H9 (cell line): Measurements from ENCODE around the gene RGL1. TPM values are rescaled to one million over a fixed set of nuclear protein-coding genes. Genes with fewer than 3 reads are reported as not detected.

Experiments
- DNase-seq: peaks from one replicate; pipeline ENCODE4 v3.0.0-alpha.2; 2017
- H2AFZ ChIP-seq: one replicate; pipeline ENCODE4 v1.6.1; 2013; ENCODE audit warnings: mild to moderate bottlenecking, low read length, control low read depth, moderate library complexity
- H2AK5ac ChIP-seq: 2 replicates; pipeline ENCODE4 v1.6.1; 2013; ENCODE audit warnings: low read length, control low read depth, mixed read lengths; ENCODE audit not compliant: insufficient read length
- H2BK120ac ChIP-seq: one replicate; pipeline ENCODE4 v1.6.1; 2013; ENCODE audit warnings: low read depth, mild to moderate bottlenecking, low read length, control low read depth, inconsistent platforms; ENCODE audit not compliant: poor library complexity, severe bottlenecking
- H2BK12ac ChIP-seq: 2 replicates; pipeline ENCODE4 v1.6.1; 2013; ENCODE audit warnings: low read length, control low read depth, mixed read lengths, low read depth; ENCODE audit not compliant: insufficient read length
- H2BK15ac ChIP-seq: 2 replicates; pipeline ENCODE4 v1.6.1; 2013; ENCODE audit warnings: low read depth, low read length, control low read depth
- H2BK20ac ChIP-seq: one replicate; pipeline ENCODE4 v1.6.1; 2013; ENCODE audit warnings: low read depth, mild to moderate bottlenecking, low read length, control low read depth, inconsistent platforms; ENCODE audit not compliant: poor library complexity, severe bottlenecking
- H2BK5ac ChIP-seq: 2 replicates; pipeline ENCODE4 v1.6.1; 2013; ENCODE audit warnings: low read length, control low read depth, mixed read lengths; ENCODE audit not compliant: insufficient read length
- H3K14ac ChIP-seq: 2 replicates; pipeline ENCODE4 v1.6.1; 2013; ENCODE audit warnings: low read length, control low read depth; ENCODE audit not compliant: insufficient read depth
- H3K18ac ChIP-seq: 2 replicates; pipeline ENCODE4 v1.6.1; 2013; ENCODE audit warnings: low read depth, mild to moderate bottlenecking, mixed read lengths, low read length, control low read depth; ENCODE audit not compliant: insufficient read length
- H3K23ac ChIP-seq: 2 replicates; pipeline ENCODE4 v1.6.1; 2013; ENCODE audit warnings: low read length, control low read depth, mixed read lengths, low read depth; ENCODE audit not compliant: insufficient read length
- H3K23me2 ChIP-seq: 2 replicates; pipeline ENCODE4 v1.6.1; 2013; ENCODE audit warnings: low read depth, mild to moderate bottlenecking, mixed read lengths, low read length, control low read depth; ENCODE audit not compliant: insufficient read length, poor library complexity, severe bottlenecking
- H3K27ac ChIP-seq: 2 replicates; pipeline ENCODE4 v1.5.1; 2013; ENCODE audit warnings: low read length, control low read depth, mixed read lengths, low read depth; ENCODE audit not compliant: insufficient read length
- H3K27me3 ChIP-seq: 2 replicates; pipeline ENCODE4 v1.6.1; 2013; ENCODE audit warnings: low read length, control low read depth, inconsistent platforms; ENCODE audit not compliant: insufficient read depth
- H3K4ac ChIP-seq: 2 replicates; pipeline ENCODE4 v1.6.1; 2013; ENCODE audit warnings: low read depth, mild to moderate bottlenecking, control low read depth, inconsistent platforms, low read length, moderate library complexity
- H3K4me1 ChIP-seq: 2 replicates; pipeline ENCODE4 v1.6.1; 2013; ENCODE audit warnings: low read length, control low read depth, inconsistent platforms; ENCODE audit not compliant: insufficient read depth
- H3K4me2 ChIP-seq: 2 replicates; pipeline ENCODE4 v1.6.1; 2013; ENCODE audit warnings: low read length, control low read depth, mixed read lengths; ENCODE audit not compliant: insufficient read length, insufficient read depth
- H3K56ac ChIP-seq: 2 replicates; pipeline ENCODE4 v1.6.1; 2013; ENCODE audit warnings: low read depth, mild to moderate bottlenecking, mixed read lengths, low read length, control low read depth; ENCODE audit not compliant: insufficient read length
- H3K79me1 ChIP-seq: 2 replicates; pipeline ENCODE4 v1.6.1; 2013; ENCODE audit warnings: low read depth, mild to moderate bottlenecking, moderate library complexity, low read length, control low read depth, inconsistent platforms; ENCODE audit not compliant: insufficient read depth, poor library complexity, severe bottlenecking
- H3K79me2 ChIP-seq: 2 replicates; pipeline ENCODE4 v1.6.1; 2013; ENCODE audit warnings: low read length, control low read depth, inconsistent platforms; ENCODE audit not compliant: insufficient read depth
- H3K9ac ChIP-seq: 2 replicates; pipeline ENCODE4 v1.6.1; 2013; ENCODE audit warnings: low read length, control low read depth, mixed read lengths; ENCODE audit not compliant: insufficient read length; ENCODE audit errors: extremely low read depth
- H3K9me3 ChIP-seq: one replicate; pipeline ENCODE4 v1.6.1; 2013; ENCODE audit warnings: low read depth, low read length, inconsistent platforms; ENCODE audit not compliant: control insufficient read depth
- H3T11ph ChIP-seq: one replicate; pipeline ENCODE4 v1.6.1; 2013; ENCODE audit warnings: mild to moderate bottlenecking, low read length, control low read depth, inconsistent platforms
- H4K20me1 ChIP-seq: one replicate; pipeline ENCODE4 v1.6.1; 2013; ENCODE audit not compliant: control insufficient read depth, insufficient read length, insufficient read depth
- H4K5ac ChIP-seq: 2 replicates; pipeline ENCODE4 v1.6.1; 2013; ENCODE audit warnings: low read depth, mild to moderate bottlenecking, mixed read lengths, low read length, control low read depth; ENCODE audit not compliant: insufficient read length
- H4K8ac ChIP-seq: replicated peaks from 2 replicates; pipeline ENCODE4 v1.6.1; 2013; ENCODE audit warnings: low read length, control low read depth, mixed read lengths, low read depth; ENCODE audit not compliant: insufficient read length
- H4K91ac ChIP-seq: 2 replicates; pipeline ENCODE4 v1.6.1; 2013; ENCODE audit warnings: low read depth, mild to moderate bottlenecking, moderate library complexity, mixed read lengths, low read length, control low read depth; ENCODE audit not compliant: insufficient read length
- H3K27ac Mint-ChIP-seq, 3 experiments: 2 replicates in 2 of 3; 3 replicates in 1 of 3; pipeline ENCODE4 v1.8.0; 2020 to 2021; ENCODE audit warnings: mixed read lengths in 3 of 3, mild to moderate bottlenecking in 1 of 3, moderate library complexity in 1 of 3
- H3K27me3 Mint-ChIP-seq: 2 replicates; pipeline ENCODE4 v1.8.0; 2021; ENCODE audit warnings: low read depth, mild to moderate bottlenecking, moderate library complexity, mixed read lengths
- H3K36me3 Mint-ChIP-seq, 3 experiments: 2 replicates in 2 of 3; 3 replicates in 1 of 3; pipeline ENCODE4 v1.8.0; 2020 to 2021; ENCODE audit warnings: low read depth in 3 of 3, mixed read lengths in 3 of 3; ENCODE audit not compliant: insufficient read depth in 1 of 3
- H3K4me1 Mint-ChIP-seq, 2 experiments: 2 replicates each; pipeline ENCODE4 v1.8.0; 2020; ENCODE audit warnings: mixed read lengths in 2 of 2
- H3K4me3 Mint-ChIP-seq, 2 experiments: 2 replicates in 1 of 2; 3 replicates in 1 of 2; pipeline ENCODE4 v1.8.0; 2020 to 2021; ENCODE audit warnings: mild to moderate bottlenecking in 2 of 2, mixed read lengths in 2 of 2, moderate library complexity in 1 of 2
- H3K9me3 Mint-ChIP-seq, 2 experiments: 2 replicates in 1 of 2; 3 replicates in 1 of 2; pipeline ENCODE4 v1.8.0; 2020; ENCODE audit warnings: mild to moderate bottlenecking in 2 of 2, mixed read lengths in 2 of 2, moderate library complexity in 1 of 2
- CTCF ChIP-seq: fragments of 200-600 bp; sonication (generic); conservative IDR thresholded peaks from 3 replicates; pipeline ENCODE4 v1.8.0; 2021; ENCODE audit warnings: antibody characterized with exemption, mild to moderate bottlenecking
- WGBS: extraction: QIAGEN DNeasy Blood & Tissue Kit; methylation state at CpG from one replicate; pipeline ENCODE4 v1.1.7; 2013; ENCODE audit warnings: missing lambda C conversion rate, low lambda C conversion rate, mixed read lengths; ENCODE audit not compliant: insufficient read length; ENCODE audit errors: extremely low coverage; 5-methylcytosine and 5-hydroxymethylcytosine counted together
- total RNA-seq: library from RNA; stranded (reverse); gene quantifications from 2 replicates; pipeline ENCODE4 v1.2.1, GENCODE V29; 2021

The RGL1 gene
- total RNA-seq, 1 experiment from 2014 or later: 1.4 TPM

DNA sequence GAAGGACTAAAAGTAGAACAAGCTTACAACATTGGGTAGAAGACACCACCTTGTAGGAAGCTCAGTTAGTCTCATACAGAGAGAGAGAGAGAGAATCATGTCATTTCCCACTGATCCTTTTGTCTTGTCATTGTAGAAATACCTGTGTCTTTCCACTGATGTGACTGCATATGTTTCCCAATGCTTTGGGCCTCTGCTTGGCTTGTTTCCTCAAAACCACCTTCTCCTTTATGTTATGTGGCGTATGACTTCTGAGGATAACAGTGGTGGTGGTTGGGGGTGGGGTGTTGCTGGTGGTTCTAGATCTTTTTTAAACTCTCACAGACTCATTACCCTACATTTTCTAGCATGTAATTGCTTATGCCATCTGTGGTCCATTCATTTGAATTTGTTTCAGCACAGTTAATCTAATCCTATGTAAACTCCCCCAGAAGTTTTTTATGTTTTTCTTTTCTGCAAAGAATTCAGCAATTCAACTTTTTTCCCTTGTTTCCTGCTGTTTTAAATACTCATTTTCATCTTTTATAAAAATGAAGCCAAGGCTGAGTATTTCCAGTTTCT is 9.3 kb downstream of the RGL1 start:
- no peak overlapping the region for H3K4me3 Mint-ChIP-seq
- DNase-seq: no peak
- no CpG with 5 or more reads among the region's 1 CpG for WGBS
- Histone ChIP-seq H3T11ph (no peak overlapping the region), H3K9ac (no peak overlapping the region), H4K91ac (no peak overlapping the region), H3K27me3 (no peaks in the 10 kb centered on the region), H3K27ac (no peak overlapping the region), H3K4me1 (peaks cover 4% of the 10 kb centered on the region), H2BK12ac (no peak overlapping the region), H3K14ac (no peak overlapping the region), H3K4me2 (no peak overlapping the region), H2BK15ac (no peak overlapping the region), H2BK5ac (no peak overlapping the region), H3K23me2 (no peaks in the 10 kb centered on the region), H2BK20ac (no peak overlapping the region), H4K20me1 (no peaks in the 10 kb centered on the region), H2AFZ (no peak overlapping the region), H3K56ac (no peak overlapping the region), H3K79me2 (no peaks in the 10 kb centered on the region), H2AK5ac (no peak overlapping the region), H4K8ac (no peak overlapping the region), H3K23ac (no peak overlapping the region), H3K4ac (no peak overlapping the region), H3K9me3 (no peaks in the 10 kb centered on the region), H3K18ac (no peak overlapping the region), H3K79me1 (no peaks in the 10 kb centered on the region), H4K5ac (no peak overlapping the region), H2BK120ac (no peak overlapping the region)
- peaks cover 23 to 29% of the 10 kb centered on the region in 2 experiments for H3K4me1 Mint-ChIP-seq
- no peaks in the 10 kb centered on the region for H3K36me3 Mint-ChIP-seq
- no peak for TF ChIP-seq CTCF
- no peak overlapping the region for H3K27ac Mint-ChIP-seq
- no peaks in the 10 kb centered on the region for H3K9me3 Mint-ChIP-seq
- no peaks in the 10 kb centered on the region; the same call in 1 of the 2 replicates for H3K27me3 Mint-ChIP-seq
